Breast epithelium (tissue), 4 donors: ENCODE data around the gene PPP1R27. TPM values are rescaled to one million over a fixed set of nuclear protein-coding genes. Genes with fewer than 3 reads are reported as not detected.

Experiments used
- DNase-seq, 2 donors: peaks; one replicate each; pipeline ENCODE4 v3.0.0-alpha.2; 2019; ENCODE audit warnings: low spot score in 2 of 2
- H3K27ac ChIP-seq, 2 donors: fragments of 200-600 bp; sonication (generic) in 1 of 2; one replicate each; pipeline ENCODE4 v1.5.1; 2016 to 2019; ENCODE audit warnings: mild to moderate bottlenecking in 1 of 2
- H3K27me3 ChIP-seq, 2 donors: fragments of 200-600 bp; sonication (generic) in 1 of 2; one replicate each; pipeline versions ENCODE4 v1.5.1 to v1.6.0; 2017 to 2019; ENCODE audit warnings: control low read depth in 1 of 2, mild to moderate bottlenecking in 1 of 2
- H3K36me3 ChIP-seq: fragments of 200-600 bp; one replicate; pipeline ENCODE4 v1.5.1; 2019
- H3K4me1 ChIP-seq, 2 donors: fragments of 200-600 bp; sonication (generic); one replicate each; pipeline ENCODE4 v1.5.1; 2016 to 2019; ENCODE audit warnings: control low read depth in 1 of 2
- H3K4me3 ChIP-seq, 3 donors: fragments of 200-600 bp; sonication (generic); 1 replicate in 2 of 3; 2 replicates in 1 of 3; pipeline ENCODE4 v1.5.1; 2016 to 2019; ENCODE audit warnings: mild to moderate bottlenecking in 3 of 3, moderate library complexity in 2 of 3
- H3K9me3 ChIP-seq, 2 donors: fragments of 200-600 bp; sonication (generic) in 1 of 2; one replicate each; pipeline ENCODE4 v1.5.1; 2016 to 2019; ENCODE audit warnings: control low read depth in 1 of 2
- POLR2A ChIP-seq: fragments of 450-650 bp; IDR thresholded peaks from one replicate; pipeline ENCODE4 v1.6.1; 2016; ENCODE audit warnings: antibody characterized with exemption, mild to moderate bottlenecking, moderate library complexity
- POLR2AphosphoS5 ChIP-seq, 3 donors: sonication (generic); formaldehyde crosslinking; IDR thresholded peaks; one replicate each; pipeline ENCODE4 v1.6.1; 2017; ENCODE audit warnings: antibody characterized with exemption in 3 of 3
- intact Hi-C: fragments of 100-400 bp; cut with DNase I; formaldehyde crosslinking; loops from one replicate; pipeline ENCODE4 v1.15.1; 2023; ENCODE audit warnings: low total_unique reads
- total RNA-seq, 3 donors: library from RNA; depleted of rRNA; stranded (reverse); fragments of >200 nt; gene quantifications; one replicate each; pipeline ENCODE4 v1.1.0, GENCODE V29; 2016
- TF ChIP-seq, protein P1 (sequence below), 3 donors: fragments of 450-650 bp; IDR thresholded peaks; one replicate each; pipeline ENCODE4 v1.5.1; 2016 to 2017; ENCODE audit warnings: antibody characterized with exemption in 3 of 3, mild to moderate bottlenecking in 3 of 3, moderate library complexity in 3 of 3

PPP1R27 gene
- total RNA-seq, 3 donors from 2014 or later = not detected

DNA sequence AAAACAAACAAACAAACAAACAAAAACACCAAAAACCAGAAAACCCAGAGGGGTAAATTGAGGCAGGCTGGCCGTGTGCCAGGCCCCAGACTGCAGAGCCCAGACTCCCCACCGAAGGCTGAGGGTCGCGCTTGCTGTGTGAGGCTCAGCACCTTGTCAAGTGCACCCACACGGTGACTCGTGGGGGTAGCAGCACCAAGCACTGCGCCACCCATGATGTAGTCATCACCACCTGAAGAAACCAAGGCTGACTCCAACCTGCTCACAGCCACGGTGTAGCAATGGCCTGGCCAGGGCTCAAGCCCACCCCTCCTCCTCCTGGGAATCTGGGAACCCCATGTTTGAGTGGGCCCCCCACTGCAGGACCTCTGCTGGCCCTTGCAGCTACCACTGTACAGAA is 13.7 kb downstream of the PPP1R27 start:
- Histone ChIP-seq H3K9me3 (no peaks in the 10 kb centered on the region), H3K27me3 (no peaks in the 10 kb centered on the region), H3K36me3 (no peaks in the 10 kb centered on the region), H3K4me3 (peak overlapping the region in 1 of 3 donors; percentile 20), H3K4me1 (peaks cover 7 to 11% of the 10 kb centered on the region in 2 donors), H3K27ac (peak overlapping the region; percentile 83 to 92)
- no peak for DNase-seq
- intact Hi-C loops = no loop called here
- TF ChIP-seq POLR2AphosphoS5 (IDR thresholded peaks at IDR 0.05) = no peak
- TF ChIP-seq, protein P1, sequence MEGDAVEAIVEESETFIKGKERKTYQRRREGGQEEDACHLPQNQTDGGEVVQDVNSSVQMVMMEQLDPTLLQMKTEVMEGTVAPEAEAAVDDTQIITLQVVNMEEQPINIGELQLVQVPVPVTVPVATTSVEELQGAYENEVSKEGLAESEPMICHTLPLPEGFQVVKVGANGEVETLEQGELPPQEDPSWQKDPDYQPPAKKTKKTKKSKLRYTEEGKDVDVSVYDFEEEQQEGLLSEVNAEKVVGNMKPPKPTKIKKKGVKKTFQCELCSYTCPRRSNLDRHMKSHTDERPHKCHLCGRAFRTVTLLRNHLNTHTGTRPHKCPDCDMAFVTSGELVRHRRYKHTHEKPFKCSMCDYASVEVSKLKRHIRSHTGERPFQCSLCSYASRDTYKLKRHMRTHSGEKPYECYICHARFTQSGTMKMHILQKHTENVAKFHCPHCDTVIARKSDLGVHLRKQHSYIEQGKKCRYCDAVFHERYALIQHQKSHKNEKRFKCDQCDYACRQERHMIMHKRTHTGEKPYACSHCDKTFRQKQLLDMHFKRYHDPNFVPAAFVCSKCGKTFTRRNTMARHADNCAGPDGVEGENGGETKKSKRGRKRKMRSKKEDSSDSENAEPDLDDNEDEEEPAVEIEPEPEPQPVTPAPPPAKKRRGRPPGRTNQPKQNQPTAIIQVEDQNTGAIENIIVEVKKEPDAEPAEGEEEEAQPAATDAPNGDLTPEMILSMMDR (IDR thresholded peaks at IDR 0.05) = no peak
- no peak for TF ChIP-seq POLR2A

DNA sequence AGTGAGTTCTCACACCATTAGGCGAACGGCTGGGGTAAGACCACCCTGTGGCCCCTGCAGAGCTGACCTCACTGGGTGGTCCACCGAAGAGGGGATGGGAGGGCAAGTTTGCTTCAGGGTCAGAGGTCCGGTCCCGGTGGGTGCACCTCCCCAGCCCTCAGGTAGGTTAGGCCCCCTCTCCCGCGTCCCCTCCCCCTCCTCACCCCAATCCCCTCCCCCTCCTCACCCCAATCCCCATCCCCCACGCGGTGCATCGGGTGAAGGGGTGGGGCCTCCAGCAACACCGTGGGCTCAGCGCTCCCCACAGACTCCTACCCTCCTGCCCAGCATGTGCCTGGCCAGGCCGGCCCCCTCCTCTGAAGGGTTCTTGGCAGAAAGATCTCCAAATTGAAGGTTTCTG is 15.1 kb downstream of the PPP1R27 start:
- no peaks in the 10 kb centered on the region for H3K36me3 ChIP-seq
- TF ChIP-seq, protein P1 (IDR thresholded peaks at IDR 0.05) = no peak
- TF ChIP-seq POLR2A (no peak), POLR2AphosphoS5 (IDR thresholded peaks at IDR 0.05) (no peak)
- H3K27me3 ChIP-seq = no peaks in the 10 kb centered on the region
- intact Hi-C loops = loop anchor here (2.0 kb wide), 1 partner anchor 63 kb away; no protein-coding TSS in a partner anchor
- H3K27ac ChIP-seq = no peak overlapping the region
- H3K4me3 ChIP-seq = no peak overlapping the region
- peaks cover 7 to 11% of the 10 kb centered on the region in 2 donors for H3K4me1 ChIP-seq
- no peak for DNase-seq
- no peaks in the 10 kb centered on the region for H3K9me3 ChIP-seq

DNA sequence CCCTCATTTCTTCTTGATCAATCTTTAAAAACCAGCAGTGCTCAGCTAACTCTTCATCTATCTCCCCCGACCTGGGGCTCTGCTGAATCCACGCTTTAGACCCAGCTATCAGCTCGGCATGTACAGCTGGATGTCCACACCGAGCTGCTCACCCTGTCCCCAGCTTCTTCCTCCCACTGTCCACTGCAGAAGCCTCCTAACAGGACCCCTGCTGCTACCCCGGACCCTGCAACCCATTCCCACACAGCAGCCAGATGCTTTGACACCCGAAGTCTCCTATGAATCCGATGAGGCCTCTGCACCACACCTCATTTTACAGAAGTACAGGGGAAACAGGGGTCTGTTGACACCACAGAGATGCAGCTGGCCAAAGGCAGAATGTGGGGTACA is 17.1 kb downstream of the PPP1R27 start:
- no peaks in the 10 kb centered on the region for H3K27me3 ChIP-seq
- intact Hi-C loops = loop anchor here (2.0 kb wide), 1 partner anchor 65 kb away; no protein-coding TSS in a partner anchor
- TF ChIP-seq POLR2AphosphoS5 (IDR thresholded peaks at IDR 0.05) = no peak
- no peak for TF ChIP-seq POLR2A
- TF ChIP-seq, protein P1 (IDR thresholded peaks at IDR 0.05) = no peak
- DNase-seq = no peak
- no peaks in the 10 kb centered on the region for H3K9me3 ChIP-seq
- H3K27ac ChIP-seq = no peak overlapping the region
- no peaks in the 10 kb centered on the region for H3K36me3 ChIP-seq
- H3K4me3 ChIP-seq = no peak overlapping the region
- peaks cover 7 to 11% of the 10 kb centered on the region in 2 donors for H3K4me1 ChIP-seq

DNA sequence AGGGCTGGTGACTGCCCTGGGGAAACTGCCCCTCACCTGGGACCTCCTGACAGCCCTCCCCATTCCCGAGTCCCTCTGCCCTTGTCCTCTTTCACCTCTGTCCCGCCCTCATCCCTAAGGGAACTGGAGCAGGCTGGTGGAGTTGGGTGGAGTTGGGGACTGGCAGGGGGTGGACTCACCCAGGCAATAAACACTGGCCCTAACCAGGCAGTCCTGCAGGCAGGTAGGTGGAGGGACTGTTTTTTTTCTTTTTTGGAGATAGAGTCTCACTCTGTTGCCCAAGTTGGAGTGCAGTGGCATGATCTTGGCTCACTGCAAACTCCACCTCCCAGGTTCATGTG is 19.2 kb downstream of the PPP1R27 start:
- intact Hi-C loops = no loop called here
- no peak for DNase-seq
- Histone ChIP-seq H3K27me3 (peaks cover 0 to 21% of the 10 kb centered on the region in 2 donors), H3K4me1 (no peaks in the 10 kb centered on the region), H3K9me3 (no peaks in the 10 kb centered on the region), H3K36me3 (no peaks in the 10 kb centered on the region), H3K4me3 (no peak overlapping the region), H3K27ac (no peak overlapping the region)
- TF ChIP-seq POLR2A (no peak), POLR2AphosphoS5 (IDR thresholded peaks at IDR 0.05) (no peak)
- TF ChIP-seq, protein P1 (IDR thresholded peaks at IDR 0.05) = no peak

DNA sequence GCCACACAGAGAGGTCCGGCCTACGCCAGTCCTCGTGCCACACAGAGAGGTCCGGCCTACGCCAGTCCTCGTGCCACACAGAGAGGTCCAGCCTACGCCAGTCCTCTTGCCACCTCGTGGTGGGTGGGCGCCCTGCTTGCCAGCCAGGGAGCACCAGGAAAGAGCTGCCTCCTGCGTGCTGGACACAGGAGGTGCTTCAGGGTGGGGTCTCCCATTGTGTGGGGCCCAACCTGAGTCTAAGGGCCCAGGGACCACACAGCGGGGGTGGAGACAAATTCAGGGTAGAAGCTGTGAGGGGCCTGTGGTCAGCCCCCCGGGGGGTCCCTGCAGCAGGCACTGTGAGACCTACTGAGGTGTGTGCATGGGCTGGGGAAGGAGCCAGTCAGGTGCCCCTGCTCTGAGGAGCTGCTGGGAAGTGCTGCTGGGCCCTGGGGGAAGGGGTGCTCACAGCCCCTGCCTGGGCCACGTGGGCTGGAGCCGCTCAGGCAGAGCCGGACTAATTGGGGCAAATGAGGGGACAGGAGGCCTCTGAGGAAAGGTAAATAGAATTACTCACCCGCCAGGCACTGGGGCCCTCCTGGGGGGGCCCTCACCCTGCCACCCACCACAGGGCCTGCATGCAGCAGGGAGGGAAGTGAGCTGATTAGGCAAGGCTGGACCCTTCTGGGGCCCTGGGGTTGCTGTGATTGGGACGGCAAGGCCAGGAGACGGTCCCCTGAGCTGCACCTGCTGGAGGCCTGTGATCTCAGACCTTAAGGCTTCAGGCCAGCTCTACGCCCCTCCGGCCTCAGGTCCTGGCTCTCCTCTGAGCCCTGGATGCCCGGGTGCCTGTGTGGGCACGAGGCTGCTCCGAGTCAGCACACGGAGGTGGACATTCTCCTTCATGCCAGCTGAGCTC is 19.9 kb downstream of the PPP1R27 start:
- H3K4me1 ChIP-seq = no peaks in the 10 kb centered on the region
- TF ChIP-seq POLR2A (no peak), POLR2AphosphoS5 (IDR thresholded peaks at IDR 0.05) (no peak)
- TF ChIP-seq, protein P1 (IDR thresholded peaks at IDR 0.05) = no peak
- no peak for DNase-seq
- no peaks in the 10 kb centered on the region for H3K9me3 ChIP-seq
- intact Hi-C loops = no loop called here
- H3K36me3 ChIP-seq = no peaks in the 10 kb centered on the region
- H3K27ac ChIP-seq = no peak overlapping the region
- no peak overlapping the region for H3K4me3 ChIP-seq
- peaks cover 0 to 27% of the 10 kb centered on the region in 2 donors for H3K27me3 ChIP-seq
